Measurements from ENCODE around the gene TBC1D4.
A peak's percentile ranks its signal among the peaks of the same experiment; 100 is the strongest.

The TBC1D4 gene

DNA sequence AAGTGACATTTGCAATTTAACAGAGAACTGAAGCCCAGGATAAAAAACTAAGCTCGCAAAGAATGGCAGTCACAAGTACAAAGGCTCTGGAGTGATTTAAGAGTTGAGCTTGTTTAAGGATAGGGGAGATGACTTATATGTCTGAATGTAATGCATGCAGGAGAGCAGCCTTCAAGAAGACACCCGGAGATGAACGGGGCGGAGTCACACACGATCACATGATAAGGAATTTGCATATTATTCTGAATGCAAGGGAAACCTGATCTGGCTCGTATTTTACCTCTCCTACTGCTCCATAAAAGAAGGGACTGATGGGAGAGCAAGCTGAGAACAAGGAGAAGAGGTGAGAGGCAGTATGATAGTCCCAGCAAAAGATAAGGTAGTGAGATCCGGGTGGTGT, 12.9 kb downstream of the TBC1D4 start:
- no peak overlapping the region for H3K4me3 ChIP-seq (ENCODE audit: low read depth, low read length)
- in situ Hi-C loops (cut with HindIII; ENCODE audit: low sequenced_read_pairs): no loop called here
- TF ChIP-seq, protein P1, sequence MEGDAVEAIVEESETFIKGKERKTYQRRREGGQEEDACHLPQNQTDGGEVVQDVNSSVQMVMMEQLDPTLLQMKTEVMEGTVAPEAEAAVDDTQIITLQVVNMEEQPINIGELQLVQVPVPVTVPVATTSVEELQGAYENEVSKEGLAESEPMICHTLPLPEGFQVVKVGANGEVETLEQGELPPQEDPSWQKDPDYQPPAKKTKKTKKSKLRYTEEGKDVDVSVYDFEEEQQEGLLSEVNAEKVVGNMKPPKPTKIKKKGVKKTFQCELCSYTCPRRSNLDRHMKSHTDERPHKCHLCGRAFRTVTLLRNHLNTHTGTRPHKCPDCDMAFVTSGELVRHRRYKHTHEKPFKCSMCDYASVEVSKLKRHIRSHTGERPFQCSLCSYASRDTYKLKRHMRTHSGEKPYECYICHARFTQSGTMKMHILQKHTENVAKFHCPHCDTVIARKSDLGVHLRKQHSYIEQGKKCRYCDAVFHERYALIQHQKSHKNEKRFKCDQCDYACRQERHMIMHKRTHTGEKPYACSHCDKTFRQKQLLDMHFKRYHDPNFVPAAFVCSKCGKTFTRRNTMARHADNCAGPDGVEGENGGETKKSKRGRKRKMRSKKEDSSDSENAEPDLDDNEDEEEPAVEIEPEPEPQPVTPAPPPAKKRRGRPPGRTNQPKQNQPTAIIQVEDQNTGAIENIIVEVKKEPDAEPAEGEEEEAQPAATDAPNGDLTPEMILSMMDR (IDR thresholded peaks at IDR 0.05; ENCODE audit: low read depth, low read length): no peak
- no peak for DNase-seq (ENCODE audit: low read depth, low spot score)

DNA sequence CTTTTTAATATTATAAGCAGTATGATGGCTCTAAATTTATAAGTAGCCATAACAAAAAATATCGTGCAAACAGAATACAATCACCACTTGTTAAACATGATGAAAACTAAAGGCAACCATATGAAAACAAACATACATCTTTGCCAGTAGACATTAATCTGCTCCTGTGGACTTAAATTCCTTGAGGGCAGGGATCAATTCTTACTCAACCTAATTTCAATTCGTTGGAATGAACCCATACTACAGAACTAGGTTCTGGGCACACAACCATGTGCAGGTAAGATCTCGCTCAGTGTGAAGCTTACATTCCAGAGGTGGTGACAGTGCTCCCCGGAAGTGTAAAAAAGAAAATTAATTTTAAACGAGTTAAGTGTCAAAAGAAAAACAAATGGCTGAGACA, 13.4 kb downstream of the TBC1D4 start:
- TF ChIP-seq, protein P1 (IDR thresholded peaks at IDR 0.05; ENCODE audit: low read depth, low read length): no peak
- DNase-seq (ENCODE audit: low read depth, low spot score): no peak
- H3K4me3 ChIP-seq (ENCODE audit: low read depth, low read length): no peak overlapping the region
- in situ Hi-C loops (cut with HindIII; ENCODE audit: low sequenced_read_pairs): no loop called here

DNA sequence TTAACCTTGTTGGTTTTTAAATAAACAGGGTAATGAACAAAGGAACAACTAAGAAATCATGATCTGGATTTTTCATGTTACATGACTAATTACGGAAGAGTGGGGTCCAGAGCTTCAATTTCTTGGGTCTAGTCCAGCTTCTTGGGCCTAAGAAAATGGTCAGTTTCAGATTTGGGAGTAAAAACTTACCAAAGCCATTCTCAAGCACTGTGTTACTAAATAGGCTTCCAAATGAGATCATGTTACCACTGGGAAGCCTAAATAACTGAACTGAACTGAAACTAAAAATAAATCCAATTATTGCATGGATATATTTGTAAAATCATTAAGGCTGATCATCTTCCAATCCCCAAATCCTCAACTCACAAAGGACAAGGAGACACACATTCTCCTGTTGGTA, 13.9 kb downstream of the TBC1D4 start:
- in situ Hi-C loops (cut with HindIII; ENCODE audit: low sequenced_read_pairs): no loop called here
- peak; percentile 51 for DNase-seq (ENCODE audit: low read depth, low spot score)
- no peak overlapping the region for H3K4me3 ChIP-seq (ENCODE audit: low read depth, low read length)
- TF ChIP-seq, protein P1 (IDR thresholded peaks at IDR 0.05; ENCODE audit: low read depth, low read length): no peak

DNA sequence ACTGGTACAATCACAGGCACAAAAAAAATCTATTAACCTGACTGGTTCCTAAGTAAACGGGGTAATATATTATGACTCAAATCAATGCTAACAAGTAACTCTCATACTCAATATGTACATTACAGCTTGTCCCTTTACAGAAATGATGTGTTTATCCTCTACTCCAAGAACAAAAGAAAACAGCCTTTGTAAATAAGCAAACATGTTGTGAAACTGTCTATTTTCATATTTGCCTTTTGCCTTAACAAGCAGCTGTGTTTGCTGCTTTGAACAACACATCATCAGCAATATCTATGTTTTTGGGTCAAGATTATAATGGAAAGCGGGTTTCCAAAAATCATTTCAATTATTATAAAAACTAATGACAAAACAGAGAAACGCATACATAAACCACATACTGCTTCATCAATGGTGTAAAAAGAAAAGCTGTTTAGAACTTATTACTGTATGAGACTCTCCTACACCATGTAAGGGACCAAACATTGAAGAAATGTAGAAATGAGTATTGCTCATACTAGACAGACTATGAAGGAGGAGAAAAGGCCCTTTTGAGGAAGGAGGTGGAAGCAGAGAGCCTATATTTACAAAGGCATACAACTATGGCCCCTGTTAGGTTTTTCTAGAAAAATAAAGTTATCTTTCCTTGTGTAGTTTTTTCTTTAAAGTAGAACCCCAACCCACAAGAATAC, 14.8 kb downstream of the TBC1D4 start:
- in situ Hi-C loops (cut with HindIII; ENCODE audit: low sequenced_read_pairs): no loop called here
- H3K4me3 ChIP-seq (ENCODE audit: low read depth, low read length): no peak overlapping the region
- no peak for DNase-seq (ENCODE audit: low read depth, low spot score)
- TF ChIP-seq, protein P1 (IDR thresholded peaks at IDR 0.05; ENCODE audit: low read depth, low read length): no peak

DNA sequence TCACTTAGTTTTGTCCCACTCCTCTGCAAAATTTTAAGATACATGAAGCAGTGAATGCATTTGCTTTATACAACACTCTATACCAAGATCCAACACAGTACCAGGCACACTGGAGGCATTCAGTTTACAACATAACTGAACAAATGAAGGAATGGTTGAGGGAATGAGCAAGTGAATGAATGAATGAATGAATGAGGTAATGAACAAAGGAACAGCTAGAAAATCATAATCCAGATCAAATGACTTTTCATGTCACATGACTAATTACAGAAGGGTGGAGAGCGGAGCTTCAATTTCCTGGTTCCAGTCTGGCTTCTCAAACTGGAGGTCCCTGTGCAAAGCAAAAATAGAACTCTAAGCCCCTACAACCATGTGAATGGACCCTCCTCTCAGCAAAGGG, 16.7 kb downstream of the TBC1D4 start:
- in situ Hi-C loops (cut with HindIII; ENCODE audit: low sequenced_read_pairs): no loop called here
- no peak for DNase-seq (ENCODE audit: low read depth, low spot score)
- TF ChIP-seq, protein P1 (IDR thresholded peaks at IDR 0.05; ENCODE audit: low read depth, low read length): no peak
- H3K4me3 ChIP-seq (ENCODE audit: low read depth, low read length): no peak overlapping the region

DNA sequence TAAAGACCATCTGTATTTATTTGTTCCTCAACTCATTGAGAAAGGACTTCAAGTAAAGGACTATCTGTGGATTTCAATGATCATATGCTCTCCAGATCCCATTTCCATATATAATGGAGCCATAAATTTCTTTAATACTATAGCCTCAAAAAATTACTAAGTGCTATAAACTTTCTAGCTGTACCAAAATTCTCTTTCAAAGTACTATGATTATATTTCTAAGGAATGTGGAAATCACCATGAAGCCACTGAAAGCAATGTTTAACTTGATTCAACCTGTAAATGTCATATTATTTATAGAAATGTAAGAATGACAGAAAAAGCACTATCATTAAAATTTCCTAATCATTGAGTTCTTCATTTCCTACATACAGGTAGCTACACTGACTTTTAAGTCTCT, 20.7 kb downstream of the TBC1D4 start:
- DNase-seq (ENCODE audit: low read depth, low spot score): no peak
- TF ChIP-seq, protein P1 (IDR thresholded peaks at IDR 0.05; ENCODE audit: low read depth, low read length): no peak
- no peak overlapping the region for H3K4me3 ChIP-seq (ENCODE audit: low read depth, low read length)
- in situ Hi-C loops (cut with HindIII; ENCODE audit: low sequenced_read_pairs): no loop called here

Data from astrocyte of the spinal cord (primary cell).